PC-9 (cell line): ENCODE results near the gene PDK2. TPM values are rescaled to one million over a fixed set of nuclear protein-coding genes. Genes with fewer than 3 reads are reported as not detected.

Experiments used
- BruUV-seq: library from RNA; stranded (reverse); fragments of 400-500 nt; replicated peaks from 2 replicates; lab custom pipeline; 2021; lab: Mats Ljungman, UMichigan
- CTCF ChIA-PET: fragments of 300-600 bp; sonication (Branson Sonifier 250); formaldehyde crosslinking; loops from one replicate; lab custom pipeline; 2022; ENCODE audit warnings: antibody characterized with exemption; lab: Charles Lee
- POLR2A ChIA-PET: fragments of 300-600 bp; sonication (Branson Sonifier 250); formaldehyde crosslinking; loops from one replicate; lab custom pipeline; 2022; ENCODE audit warnings: antibody characterized with exemption; ENCODE audit not compliant: unreplicated experiment; lab: Charles Lee
- DNase-seq, 2 experiments: peaks; one replicate each; pipeline versions ENCODE4 v3.0.0 to v3.0.0-alpha.2; 2015 to 2022; ENCODE audit warnings: mixed read lengths in 1 of 2
- H2AFZ ChIP-seq: fragments of 200-600 bp; sonication (generic); 2 replicates; pipeline ENCODE4 v1.8.1; 2017; ENCODE audit warnings: antibody characterized with exemption
- H3F3A ChIP-seq: fragments of 200-600 bp; sonication (generic); 2 replicates; pipeline ENCODE4 v1.8.1; 2017; ENCODE audit warnings: antibody characterized with exemption, mild to moderate bottlenecking, low read depth; ENCODE audit not compliant: insufficient read depth
- H3K27ac ChIP-seq: fragments of 200-600 bp; sonication (generic); 2 replicates; pipeline ENCODE4 v1.6.1; 2016; ENCODE audit warnings: mixed run types
- H3K27me3 ChIP-seq: fragments of 200-600 bp; sonication (generic); 2 replicates; pipeline ENCODE4 v1.6.1; 2016; ENCODE audit warnings: low read depth, mixed run types; ENCODE audit not compliant: insufficient read depth
- H3K36me3 ChIP-seq: fragments of 200-600 bp; sonication (generic); 2 replicates; pipeline ENCODE4 v1.6.1; 2016; ENCODE audit warnings: low read depth, mixed run types
- H3K4me1 ChIP-seq: fragments of 200-600 bp; sonication (generic); replicated peaks from 2 replicates; pipeline ENCODE4 v1.6.1; 2016; ENCODE audit warnings: mixed run types; ENCODE audit not compliant: insufficient read depth
- H3K4me2 ChIP-seq: fragments of 200-600 bp; sonication (generic); 2 replicates; pipeline ENCODE4 v1.6.1; 2017; ENCODE audit warnings: mixed run types
- H3K4me3 ChIP-seq: fragments of 200-600 bp; sonication (generic); 2 replicates; pipeline ENCODE4 v1.6.1; 2016; ENCODE audit warnings: mixed run types
- H3K79me2 ChIP-seq: fragments of 200-600 bp; sonication (generic); 2 replicates; pipeline ENCODE4 v1.6.1; 2017; ENCODE audit warnings: low read depth, mixed run types
- H3K9me2 ChIP-seq: fragments of 200-600 bp; sonication (generic); 2 replicates; pipeline ENCODE4 v1.8.1; 2017; ENCODE audit warnings: mild to moderate bottlenecking; ENCODE audit not compliant: insufficient read depth
- H3K9me3 ChIP-seq: fragments of 200-600 bp; sonication (generic); 2 replicates; pipeline ENCODE4 v1.8.1; 2016; ENCODE audit warnings: low read depth; ENCODE audit not compliant: insufficient read depth
- H4K20me1 ChIP-seq: fragments of 200-600 bp; sonication (generic); 2 replicates; pipeline ENCODE4 v1.8.1; 2017; ENCODE audit not compliant: insufficient read depth
- EZH2 ChIP-seq: fragments of 200-600 bp; sonication (generic); IDR thresholded peaks from 2 replicates; pipeline ENCODE4 v1.8.0; 2017; ENCODE audit warnings: antibody characterized with exemption, low read depth
- intact Hi-C: fragments of 100-400 bp; cut with micrococcal nuclease; formaldehyde crosslinking; loops from one replicate; pipeline ENCODE4 v1.10.0; 2022; ENCODE audit not compliant: unreplicated experiment
- total RNA-seq: library from RNA; stranded (reverse); gene quantifications from 2 replicates; pipeline ENCODE4 v1.2.3, GENCODE V29; 2021
- TF ChIP-seq, protein P1 (sequence below): fragments of 200-600 bp; sonication (generic); conservative IDR thresholded peaks from 2 replicates; pipeline ENCODE4 v1.6.1; 2017; ENCODE audit warnings: mixed run types, antibody characterized with exemption, mild to moderate bottlenecking, moderate library complexity

Gene PDK2
- total RNA-seq, 1 experiment from 2014 or later = 58.7 TPM

DNA sequence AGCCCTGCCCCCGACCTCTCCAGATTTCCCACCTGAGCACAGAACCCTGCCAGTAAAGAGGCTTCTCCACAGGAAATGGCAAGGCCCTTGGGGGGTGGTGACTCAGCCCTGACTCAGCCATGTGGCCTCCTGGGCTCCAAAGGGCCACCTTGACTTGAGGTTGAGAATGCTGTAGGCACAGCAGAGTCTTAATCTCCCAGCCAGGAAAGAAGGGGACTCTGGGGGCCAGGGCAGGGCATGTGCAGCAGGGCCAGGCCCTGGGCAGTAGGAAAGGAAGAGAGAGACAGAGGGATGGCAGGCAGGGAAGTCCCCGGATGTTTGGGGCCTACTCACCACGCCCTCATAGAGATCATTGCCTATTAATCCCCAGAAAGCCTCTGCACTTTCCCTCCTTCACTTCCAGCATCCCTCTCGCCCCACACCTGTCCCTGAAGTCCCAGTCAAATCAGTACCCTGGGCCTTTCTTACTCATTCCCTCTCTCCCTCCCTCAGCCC lies 44.0 kb upstream of the PDK2 start:
- TF ChIP-seq EZH2 = no peak
- ChIA-PET POLR2A (no interaction called here), CTCF (no interaction called here)
- Histone ChIP-seq H3K4me1 (peaks cover 87% of the 10 kb centered on the region), H3K9me2 (no peaks in the 10 kb centered on the region), H3K79me2 (peaks cover 21% of the 10 kb centered on the region), H3K36me3 (no peaks in the 10 kb centered on the region), H3K9me3 (no peaks in the 10 kb centered on the region), H3K27ac (peak overlapping the region; percentile 97), H3F3A (peaks cover 66% of the 10 kb centered on the region), H3K4me3 (peak overlapping the region; percentile 17; the same call in 1 of the 2 replicates), H2AFZ (no peak overlapping the region), H4K20me1 (no peaks in the 10 kb centered on the region), H3K27me3 (no peaks in the 10 kb centered on the region), H3K4me2 (peak overlapping the region; percentile 92)
- DNase-seq = peak; percentile 95 to 98
- BruUV-seq = no TSS peak
- intact Hi-C loops = loop anchor here (1.0 kb wide), 3 partner anchors 8 to 23 kb away; no protein-coding TSS in a partner anchor

DNA sequence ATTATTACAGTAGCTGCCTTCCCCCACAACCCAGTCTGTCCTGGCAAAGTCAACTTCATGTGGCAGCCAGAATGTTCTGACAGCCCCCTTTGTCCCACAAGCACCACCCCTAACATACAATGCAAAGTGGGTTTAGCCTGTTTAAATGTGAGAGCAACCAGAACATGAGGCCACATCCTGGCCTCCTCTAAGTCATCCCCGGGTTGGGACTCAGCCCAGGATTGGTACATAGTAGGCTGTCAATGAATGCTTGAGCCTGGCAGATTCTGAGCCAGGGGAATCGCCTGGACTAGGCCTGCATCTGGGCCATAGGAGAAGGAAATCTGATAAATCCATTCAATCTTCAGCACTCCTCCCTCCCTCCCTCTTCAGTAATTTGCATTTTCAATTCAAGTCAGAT lies 43.5 kb upstream of the PDK2 start:
- peaks cover 71% of the 10 kb centered on the region for H3F3A ChIP-seq
- H3K9me3 ChIP-seq = no peaks in the 10 kb centered on the region
- peak overlapping the region; percentile 92 for H3K4me2 ChIP-seq
- intact Hi-C loops = loop anchor here (1.0 kb wide), 3 partner anchors 8 to 23 kb away; no protein-coding TSS in a partner anchor
- peak overlapping the region; percentile 5; the same call in 1 of the 2 replicates for H3K4me3 ChIP-seq
- H3K27me3 ChIP-seq = no peaks in the 10 kb centered on the region
- POLR2A ChIA-PET = interaction anchor here (0.6 kb wide), 1 partner anchor 24 kb away, joined by 6 read pairs; no protein-coding TSS in a partner anchor
- H3K4me1 ChIP-seq = peaks cover 82% of the 10 kb centered on the region
- peaks cover 26% of the 10 kb centered on the region for H3K79me2 ChIP-seq
- CTCF ChIA-PET = no interaction called here
- no peaks in the 10 kb centered on the region for H4K20me1 ChIP-seq
- no peaks in the 10 kb centered on the region for H3K9me2 ChIP-seq
- no peak overlapping the region for H2AFZ ChIP-seq
- no peak for DNase-seq
- TF ChIP-seq EZH2 = no peak
- TF ChIP-seq, protein P1, sequence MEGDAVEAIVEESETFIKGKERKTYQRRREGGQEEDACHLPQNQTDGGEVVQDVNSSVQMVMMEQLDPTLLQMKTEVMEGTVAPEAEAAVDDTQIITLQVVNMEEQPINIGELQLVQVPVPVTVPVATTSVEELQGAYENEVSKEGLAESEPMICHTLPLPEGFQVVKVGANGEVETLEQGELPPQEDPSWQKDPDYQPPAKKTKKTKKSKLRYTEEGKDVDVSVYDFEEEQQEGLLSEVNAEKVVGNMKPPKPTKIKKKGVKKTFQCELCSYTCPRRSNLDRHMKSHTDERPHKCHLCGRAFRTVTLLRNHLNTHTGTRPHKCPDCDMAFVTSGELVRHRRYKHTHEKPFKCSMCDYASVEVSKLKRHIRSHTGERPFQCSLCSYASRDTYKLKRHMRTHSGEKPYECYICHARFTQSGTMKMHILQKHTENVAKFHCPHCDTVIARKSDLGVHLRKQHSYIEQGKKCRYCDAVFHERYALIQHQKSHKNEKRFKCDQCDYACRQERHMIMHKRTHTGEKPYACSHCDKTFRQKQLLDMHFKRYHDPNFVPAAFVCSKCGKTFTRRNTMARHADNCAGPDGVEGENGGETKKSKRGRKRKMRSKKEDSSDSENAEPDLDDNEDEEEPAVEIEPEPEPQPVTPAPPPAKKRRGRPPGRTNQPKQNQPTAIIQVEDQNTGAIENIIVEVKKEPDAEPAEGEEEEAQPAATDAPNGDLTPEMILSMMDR = no peak
- H3K36me3 ChIP-seq = no peaks in the 10 kb centered on the region
- no TSS peak for BruUV-seq
- H3K27ac ChIP-seq = peak overlapping the region; percentile 97

DNA sequence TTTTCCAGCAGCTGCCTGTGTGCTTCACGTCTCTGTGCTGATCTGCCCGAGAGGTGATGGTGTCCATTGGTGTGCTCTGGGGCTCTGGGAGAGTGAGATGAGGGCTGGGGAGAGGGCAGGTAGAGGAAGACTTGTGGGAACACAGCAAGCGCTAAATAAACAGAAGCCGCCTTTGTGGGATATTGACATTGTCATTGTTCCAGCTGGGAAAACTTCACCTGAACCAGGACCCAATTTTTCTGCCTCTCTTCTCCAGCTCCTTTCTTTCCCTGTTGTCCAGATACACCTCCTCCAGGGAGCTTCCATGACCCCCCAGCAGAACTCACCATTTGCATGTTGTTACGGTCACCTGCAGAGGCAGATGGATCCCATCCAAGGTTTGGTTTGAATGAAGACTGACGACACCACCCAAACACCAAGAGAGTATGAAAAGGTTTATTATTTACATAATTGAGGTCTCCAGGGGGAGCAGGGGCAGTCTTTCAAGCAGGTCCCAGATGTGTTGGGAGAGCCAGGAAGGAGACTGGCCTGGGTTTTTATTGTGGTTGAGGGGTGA lies 42.8 kb upstream of the PDK2 start:
- Histone ChIP-seq H3K4me1 (peaks cover 75% of the 10 kb centered on the region), H4K20me1 (peaks cover 6% of the 10 kb centered on the region), H3K36me3 (peaks cover 6% of the 10 kb centered on the region), H3K9me2 (no peaks in the 10 kb centered on the region), H3K27ac (peak overlapping the region; percentile 97), H3K27me3 (no peaks in the 10 kb centered on the region), H3K4me3 (no peak overlapping the region), H3K4me2 (peak overlapping the region; percentile 92), H3F3A (peaks cover 78% of the 10 kb centered on the region), H3K9me3 (no peaks in the 10 kb centered on the region), H3K79me2 (peaks cover 33% of the 10 kb centered on the region), H2AFZ (no peak overlapping the region)
- TF ChIP-seq, protein P1 = no peak
- TF ChIP-seq EZH2 = no peak
- intact Hi-C loops = no loop called here
- no TSS peak for BruUV-seq
- ChIA-PET CTCF (interaction anchor here (0.6 kb wide), 1 partner anchor 529 kb away, joined by 8 read pairs; no protein-coding TSS in a partner anchor), POLR2A (interaction anchor here (0.6 to 1.6 kb wide), 4 partner anchors 10 to 26 kb away, joined by 6 to 7 read pairs (median 6); no protein-coding TSS in a partner anchor)
- DNase-seq = no peak
